ENCODE measurements around the gene PCBD1. TPM values are rescaled to one million over a fixed set of nuclear protein-coding genes. Genes with fewer than 3 reads are reported as not detected.

PCBD1 gene
- total RNA-seq, 1 experiment from 2014 or later = 163 TPM

- H3K27me3 ChIP-seq (ENCODE audit: insufficient read depth, low read length) = no peaks in the 10 kb centered on the region; the same call in 1 of the 2 replicates
- peaks cover 12 to 21% of the 10 kb centered on the region in 2 experiments for H3K4me1 ChIP-seq (ENCODE audit: control insufficient read depth in 1 of 2, insufficient read depth in 2 of 2, low read length in 2 of 2)
- no peaks in the 10 kb centered on the region for H3K9me3 ChIP-seq (ENCODE audit: control insufficient read depth in 1 of 2, insufficient read depth in 1 of 2, low read depth in 1 of 2, low read length in 2 of 2)
- ATAC-seq (no peak), DNase-seq (ENCODE audit: low read depth, low spot score) (no peak)
- no peak overlapping the region for H3K9ac ChIP-seq (ENCODE audit: low read length)
- no peak overlapping the region for H3K27ac ChIP-seq (ENCODE audit: low read depth, low read length)
- intact Hi-C loops (cut with micrococcal nuclease) = no loop called here
- H3K9me2 ChIP-seq (ENCODE audit: insufficient read depth) = no peaks in the 10 kb centered on the region
- no peaks in the 10 kb centered on the region for H4K20me1 ChIP-seq (ENCODE audit: insufficient read depth)
- BruUV-seq (replicated peaks) = no TSS peak
- H2AFZ ChIP-seq (ENCODE audit: low read depth, low read length, poor library complexity, severe bottlenecking) = no peak overlapping the region
- H3K4me2 ChIP-seq (ENCODE audit: low read length) = no peak overlapping the region
- CTCF ChIA-PET = no interaction called here
- no peaks in the 10 kb centered on the region for H3K79me2 ChIP-seq (ENCODE audit: insufficient read depth, low read length)
- POLR2A ChIA-PET = no interaction called here
- H3K36me3 ChIP-seq (ENCODE audit: control insufficient read depth in 1 of 2, insufficient read depth in 2 of 2, low read length in 2 of 2) = no peaks in the 10 kb centered on the region
- no peak overlapping the region for H3K4me3 ChIP-seq (replicated peaks in 1 of 2; ENCODE audit: low read depth in 1 of 2, low read length in 2 of 2)
- TF ChIP-seq ZBTB33 (IDR thresholded peaks at IDR 0.05; ENCODE audit: extremely low read depth, insufficient replicate concordance, low read length) = no peak
- TF ChIP-seq EZH2phosphoT487 (IDR thresholded peaks at IDR 0.05; ENCODE audit: borderline replicate concordance) = no peak
- TF ChIP-seq EGR1 (IDR thresholded peaks at IDR 0.05; ENCODE audit: low read depth) = no peak
- TF ChIP-seq CBX3 (IDR thresholded peaks at IDR 0.05; ENCODE audit: low read depth) = no peak
- TF ChIP-seq ZFX (IDR thresholded peaks at IDR 0.05) = no peak
- TF ChIP-seq TCF7L2 (IDR thresholded peaks at IDR 0.05; ENCODE audit: borderline replicate concordance, extremely low read depth, insufficient read depth, insufficient read length) = no peak
- TF ChIP-seq ELF1 (IDR thresholded peaks at IDR 0.05; ENCODE audit: borderline replicate concordance, low read depth) = no peak
- no peak for TF ChIP-seq RAD21 (IDR thresholded peaks at IDR 0.05; ENCODE audit: low read depth)
- TF ChIP-seq SP1 (IDR thresholded peaks at IDR 0.05; ENCODE audit: low read depth) = no peak
- no peak for TF ChIP-seq SIN3A (IDR thresholded peaks at IDR 0.05; ENCODE audit: low read depth)
- no peak for TF ChIP-seq CTCF (IDR thresholded peaks at IDR 0.05 in 2 of 3, conservative IDR thresholded peaks at IDR 0.05 in 1 of 3; ENCODE audit: borderline replicate concordance in 1 of 3, insufficient read depth in 1 of 3, low read depth in 2 of 3, low read length in 2 of 3)
- RAD21 ChIA-PET (ENCODE audit: low non-redundant PET in 1 of 2, low total read pairs in 2 of 2, uncharacterized antibody in 2 of 2, unreplicated experiment in 2 of 2) = no interaction called here
These were observed 44.2 kb upstream of the PCBD1 start for GRCh38 chr10:70932392-70933196.
